Superior temporal gyrus (tissue), 1 donor: ENCODE data around the gene MARCHF10.

Source experiments
- DNase-seq: peaks from one replicate; pipeline ENCODE4 v3.0.0-alpha.2; 2016; ENCODE audit errors: extremely low spot score

Gene MARCHF10

DNA sequence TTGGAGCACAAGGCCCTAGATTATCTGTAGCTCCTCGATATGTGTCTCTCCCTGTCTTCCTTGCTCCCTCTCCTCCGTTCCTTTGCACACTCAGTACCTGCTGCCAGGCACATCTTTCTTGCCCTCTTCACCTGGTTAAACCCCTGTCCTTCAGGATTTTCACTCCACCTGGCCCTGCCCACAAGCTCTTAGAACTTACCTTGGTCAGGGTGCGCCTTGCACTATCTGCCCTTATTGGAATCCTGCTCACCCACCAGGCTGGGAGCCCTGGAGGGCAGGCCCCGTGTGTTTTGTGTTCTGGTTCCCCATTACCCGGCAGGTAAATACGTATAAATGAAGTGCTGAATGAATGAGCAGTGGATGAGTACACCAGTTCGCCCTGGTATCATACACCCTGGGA, 54.6 kb downstream of the MARCHF10 start:
- DNase-seq, result no peak

DNA sequence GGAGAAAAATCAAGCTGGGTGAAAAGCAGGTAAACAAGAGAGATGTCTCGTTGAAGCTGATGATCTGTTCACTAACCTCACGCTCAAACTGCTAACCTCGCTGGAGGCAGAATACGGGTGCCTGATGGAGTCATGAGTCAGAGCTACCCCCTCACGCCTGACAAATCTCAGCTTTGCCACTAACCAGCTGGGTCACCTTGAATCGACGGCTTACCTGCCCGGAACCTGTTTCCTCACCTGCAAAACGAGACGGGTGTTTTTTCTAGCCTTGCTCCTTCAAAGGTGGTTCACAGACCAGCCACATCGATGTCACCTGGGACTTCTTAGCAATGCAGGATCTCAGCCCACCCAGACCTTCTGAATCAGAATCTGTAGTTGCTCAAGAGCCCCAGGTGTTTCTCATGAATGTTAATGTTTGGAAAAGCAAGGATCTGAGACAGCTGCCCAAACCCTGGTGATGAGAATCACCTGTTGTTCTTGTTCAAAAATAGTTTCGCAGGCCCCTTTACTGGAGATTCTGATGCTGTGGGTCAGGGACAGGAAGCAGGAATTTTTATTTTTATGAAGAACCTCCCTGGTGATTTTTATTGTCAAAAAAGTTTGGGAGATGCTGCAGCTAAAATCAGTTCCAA, 56.9 kb downstream of the MARCHF10 start:
- no peak for DNase-seq

DNA sequence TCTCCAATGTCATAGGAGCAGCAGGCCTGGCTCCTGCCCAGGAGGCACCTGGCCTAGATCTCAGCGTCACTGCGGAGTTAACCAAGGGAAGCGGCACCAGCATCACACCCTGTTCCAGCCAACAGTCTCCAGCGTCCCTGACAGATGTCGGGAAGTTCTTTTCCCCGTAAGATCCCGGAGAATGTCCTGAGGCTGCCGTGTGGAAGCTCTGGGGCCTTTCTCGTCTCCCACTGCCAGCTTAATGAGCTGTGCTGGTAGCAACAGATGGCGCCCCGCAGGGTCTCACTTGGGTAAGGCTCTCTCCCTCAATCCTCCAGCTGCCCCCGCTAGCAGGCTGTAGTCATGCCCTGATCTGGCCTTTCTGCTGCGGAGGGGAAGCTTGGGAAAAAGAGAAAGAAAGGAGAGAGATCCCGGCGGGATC, 57.5 kb downstream of the MARCHF10 start:
- no peak for DNase-seq

DNA sequence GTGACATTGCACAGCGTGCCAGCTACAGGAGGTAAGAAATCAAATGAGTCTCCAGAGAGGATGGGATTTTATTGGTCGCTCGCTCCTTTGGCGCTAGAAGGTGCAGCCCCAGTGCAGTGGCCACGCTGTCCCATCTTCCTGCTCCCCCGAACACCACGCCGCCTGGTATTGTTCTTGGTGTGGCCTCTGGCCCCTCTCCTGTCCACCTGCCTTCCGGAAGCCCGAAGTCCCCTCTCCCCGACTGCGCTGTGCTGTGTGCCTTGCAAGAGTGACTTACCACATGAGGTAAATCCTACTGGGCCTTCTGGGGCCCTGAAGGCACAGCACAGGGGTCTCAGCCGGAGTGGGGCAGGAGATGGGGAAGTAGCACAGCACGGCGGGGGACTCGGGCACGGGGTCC, 58.2 kb downstream of the MARCHF10 start:
- DNase-seq, result no peak

DNA sequence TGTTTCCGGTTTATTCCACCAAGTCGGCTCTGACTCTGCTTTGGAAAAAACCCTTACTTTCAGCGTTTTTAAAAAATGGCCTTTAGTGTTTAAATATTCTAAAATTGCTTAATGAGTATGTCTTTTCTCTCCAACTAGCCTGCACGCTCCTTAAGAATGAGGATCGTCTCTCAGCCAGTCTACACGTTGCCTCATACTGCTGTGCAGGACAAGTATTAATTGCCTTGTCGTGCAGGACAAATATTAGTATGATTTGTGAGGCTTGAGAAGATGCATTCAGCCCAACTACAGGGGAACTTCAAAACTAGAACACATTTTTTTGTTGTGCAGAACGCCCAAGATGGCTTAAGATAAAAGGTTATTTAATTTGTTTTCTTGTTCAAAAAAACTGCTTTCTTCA, 61.2 kb downstream of the MARCHF10 start:
- no peak for DNase-seq

DNA sequence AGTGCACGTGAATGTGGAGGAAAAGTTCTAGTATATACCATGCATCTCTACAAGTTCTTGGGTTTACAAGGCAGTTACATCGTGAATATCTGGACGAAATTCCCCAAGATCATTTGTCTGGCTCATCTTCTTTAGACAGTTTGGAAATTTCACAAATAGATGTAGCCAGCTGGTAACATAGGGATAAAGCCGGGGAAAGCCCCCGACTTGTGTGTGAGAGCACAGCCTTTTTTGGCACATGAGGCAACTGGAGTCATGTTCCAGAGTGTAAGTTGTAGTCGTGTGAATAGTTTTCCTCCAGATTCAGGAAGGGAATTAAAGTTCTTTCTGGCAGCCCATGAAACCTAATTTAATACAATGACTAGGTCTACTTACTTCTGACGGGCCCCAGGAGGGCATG, 62.3 kb downstream of the MARCHF10 start:
- no peak for DNase-seq

DNA sequence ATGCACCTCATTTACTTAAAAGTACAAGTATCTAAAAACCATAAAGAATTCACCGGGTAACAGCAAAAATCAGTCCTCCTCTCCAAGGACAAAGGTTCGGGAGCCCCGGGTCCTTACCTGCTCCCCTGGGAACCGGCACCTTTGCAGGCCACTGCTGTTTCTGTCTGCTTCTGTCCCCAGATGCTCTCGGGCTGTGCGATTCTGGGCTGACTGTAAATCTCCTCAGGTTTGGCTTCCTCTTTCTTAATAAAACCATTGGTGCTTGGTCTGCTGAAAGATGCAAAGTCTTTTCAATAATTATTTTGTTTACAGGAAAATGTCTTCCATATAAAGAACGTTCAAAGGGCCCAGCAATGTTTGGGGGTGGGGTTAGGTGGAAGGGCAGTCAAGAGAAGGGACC, 63.9 kb downstream of the MARCHF10 start:
- DNase-seq, result no peak

DNA sequence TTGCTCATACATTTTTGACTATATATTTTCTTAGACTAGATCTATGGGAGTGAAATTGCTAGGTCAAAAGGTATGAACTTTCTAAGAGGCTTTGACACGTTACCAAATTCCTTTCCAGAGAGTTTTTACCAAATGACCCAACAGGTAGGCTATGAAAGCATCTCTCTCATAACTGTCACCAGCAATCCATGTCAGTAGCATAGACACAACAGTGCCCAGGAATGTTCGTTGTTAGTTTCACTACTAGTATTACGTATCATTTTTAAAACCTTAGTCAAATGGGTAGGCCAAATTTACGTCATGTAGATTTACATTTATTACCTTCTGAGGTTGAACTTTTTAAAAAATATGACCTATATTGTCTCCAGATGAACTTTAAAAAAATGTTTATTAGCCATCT, 66.8 kb downstream of the MARCHF10 start:
- no peak for DNase-seq

DNA sequence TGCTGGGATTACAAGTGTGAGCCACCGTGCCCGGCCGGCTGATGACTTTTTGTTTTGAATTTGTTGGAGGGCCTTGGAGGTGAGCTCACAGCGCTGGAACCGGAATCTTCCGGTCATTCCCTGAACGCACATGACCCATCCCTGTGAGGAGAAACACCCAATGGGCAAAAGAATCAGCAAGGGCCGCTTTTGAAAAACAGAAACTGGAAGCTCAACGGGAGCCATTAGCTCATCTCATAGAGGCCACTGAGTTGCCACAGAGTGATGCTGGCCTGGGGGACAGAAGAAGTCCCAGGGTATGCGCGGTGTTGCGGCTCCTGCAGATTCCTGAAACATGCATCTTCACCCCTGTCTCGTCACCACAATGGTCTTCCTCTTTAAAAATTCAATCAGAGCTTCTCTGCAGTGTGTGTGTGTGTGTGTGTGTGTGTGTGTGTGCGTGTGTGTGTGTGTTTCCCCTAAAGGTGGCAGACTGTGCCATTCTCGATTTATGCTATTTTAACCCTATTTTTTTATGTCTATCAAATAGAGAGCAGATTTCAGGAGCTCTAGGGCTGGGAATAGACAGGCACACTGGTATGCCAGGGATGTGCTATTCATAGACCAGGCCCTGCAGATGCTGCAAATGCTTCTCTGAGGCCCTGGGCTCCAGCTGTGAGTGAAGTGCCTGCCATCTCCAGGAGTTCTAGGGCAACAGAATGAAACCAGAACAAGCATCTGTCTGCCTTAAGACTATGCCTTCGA, 68.3 kb downstream of the MARCHF10 start:
- DNase-seq, result no peak

DNA sequence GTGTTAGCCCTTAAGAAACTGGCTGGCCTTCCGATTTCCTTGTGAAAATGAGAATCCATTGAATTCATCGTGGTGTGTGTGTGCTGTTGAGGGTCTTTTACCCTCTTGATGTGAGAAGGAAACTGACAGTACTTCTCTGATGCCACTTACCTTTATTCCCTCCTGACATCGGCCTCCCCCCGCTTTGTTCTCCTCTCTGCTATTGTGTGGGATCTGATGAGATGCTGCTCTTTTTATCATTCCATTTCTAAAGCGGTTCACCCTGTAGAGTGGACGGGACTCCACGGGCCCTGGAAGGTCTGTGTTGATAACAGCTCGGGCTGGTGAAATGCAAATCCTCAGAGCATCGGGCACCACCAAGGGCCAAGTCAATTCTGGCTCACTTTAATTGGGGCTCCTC, 69.8 kb downstream of the MARCHF10 start:
- DNase-seq, result no peak

DNA sequence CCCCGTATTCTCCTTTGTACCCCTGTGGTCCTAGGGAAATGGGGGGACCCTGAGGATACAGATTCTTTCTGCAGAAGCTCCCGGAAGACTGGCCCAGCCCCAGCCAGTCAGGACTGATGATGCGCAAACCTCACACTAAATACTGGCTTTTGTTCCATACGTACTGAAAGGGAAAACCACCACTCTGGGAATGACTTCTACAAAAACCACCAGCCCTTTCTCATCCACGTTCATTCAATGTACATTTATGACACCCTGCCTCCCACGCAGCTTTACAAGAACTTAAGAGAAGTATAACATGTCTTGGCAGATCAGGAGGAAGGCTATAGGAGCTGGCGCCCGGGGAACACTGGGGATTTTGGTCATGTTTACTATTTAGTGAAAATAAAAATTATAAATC, 70.6 kb downstream of the MARCHF10 start:
- no peak for DNase-seq

DNA sequence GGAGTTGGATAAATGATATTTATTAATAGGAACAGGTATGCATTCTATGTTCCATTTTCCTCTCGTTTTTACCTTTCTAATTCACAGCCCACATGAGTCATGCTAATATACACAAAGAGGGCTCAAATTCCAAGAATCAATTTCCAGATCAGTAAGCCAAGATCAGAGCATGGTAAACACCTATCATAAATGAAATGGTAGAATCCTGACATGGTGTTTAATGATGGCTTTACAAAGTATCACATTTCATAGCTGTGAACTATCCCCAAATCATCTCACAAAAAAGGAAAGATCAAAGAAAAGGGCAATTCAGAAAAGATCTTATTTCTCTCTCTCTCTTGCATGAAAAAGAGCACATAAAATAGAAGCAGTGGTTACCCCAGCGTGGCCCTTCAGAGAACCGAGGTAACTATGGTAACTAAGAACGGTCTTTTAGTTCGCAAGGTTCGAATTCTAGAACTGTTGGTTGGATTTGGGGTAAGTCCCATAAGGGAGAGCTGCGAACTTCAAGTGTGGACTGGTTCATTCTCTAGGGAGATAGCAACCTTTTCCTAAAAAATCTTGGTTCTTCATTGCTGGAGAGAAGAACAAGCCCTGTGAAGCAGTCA, 73.0 kb downstream of the MARCHF10 start:
- no peak for DNase-seq

DNA sequence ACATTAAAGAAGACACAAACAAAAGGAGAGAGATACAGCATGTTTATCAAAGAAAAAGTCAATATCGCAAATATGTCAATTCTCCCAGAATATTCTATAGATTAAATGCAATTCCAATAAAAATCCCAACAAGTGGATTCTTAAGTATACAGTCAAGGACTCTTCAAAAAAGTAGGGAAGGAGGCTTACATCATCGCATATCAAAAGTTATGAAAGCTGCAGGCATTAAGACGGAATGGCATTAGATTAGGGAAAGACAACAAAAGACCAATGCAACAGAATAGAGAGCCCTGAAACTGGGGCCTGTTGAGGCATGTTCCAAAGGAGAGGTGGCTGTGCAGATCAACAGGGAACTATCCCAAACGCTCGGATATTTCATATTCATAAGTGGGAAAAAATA, 76.0 kb downstream of the MARCHF10 start:
- DNase-seq, result no peak

DNA sequence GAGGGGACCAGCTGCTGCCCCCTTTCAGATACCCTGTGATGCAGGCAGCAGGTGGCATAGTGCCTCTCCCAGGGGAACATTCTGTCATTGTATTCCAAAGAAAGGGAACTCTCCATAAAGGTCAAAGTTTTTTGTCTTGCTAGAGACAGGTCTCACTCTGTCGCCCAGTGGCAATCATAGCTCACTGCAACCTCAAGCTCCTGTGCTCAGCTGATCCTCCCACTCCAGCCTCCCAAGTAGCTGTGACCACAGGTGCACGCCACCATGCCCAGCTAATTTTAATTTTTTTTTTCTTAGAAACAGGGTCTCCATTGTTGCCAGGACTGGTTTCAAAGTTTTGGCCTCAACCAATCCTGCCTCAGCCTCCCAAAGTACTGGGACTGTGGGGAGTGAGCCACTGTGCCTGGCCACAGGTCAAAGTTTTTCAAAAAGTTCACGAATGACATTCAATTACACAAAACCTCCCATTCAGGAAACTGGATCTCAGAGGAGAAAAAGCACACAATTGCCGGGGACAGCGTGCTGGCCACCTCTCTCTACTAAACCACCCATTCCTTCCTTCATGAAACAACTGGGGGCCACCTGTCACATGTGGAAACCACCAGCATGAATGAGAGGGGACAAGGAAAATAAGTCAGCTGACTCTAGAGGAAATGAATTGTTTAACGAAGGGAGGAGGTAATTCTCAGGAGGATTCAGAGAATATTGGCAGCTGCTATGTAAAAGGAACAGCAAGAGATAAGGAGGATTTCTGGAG, 80.0 kb downstream of the MARCHF10 start:
- no peak for DNase-seq

DNA sequence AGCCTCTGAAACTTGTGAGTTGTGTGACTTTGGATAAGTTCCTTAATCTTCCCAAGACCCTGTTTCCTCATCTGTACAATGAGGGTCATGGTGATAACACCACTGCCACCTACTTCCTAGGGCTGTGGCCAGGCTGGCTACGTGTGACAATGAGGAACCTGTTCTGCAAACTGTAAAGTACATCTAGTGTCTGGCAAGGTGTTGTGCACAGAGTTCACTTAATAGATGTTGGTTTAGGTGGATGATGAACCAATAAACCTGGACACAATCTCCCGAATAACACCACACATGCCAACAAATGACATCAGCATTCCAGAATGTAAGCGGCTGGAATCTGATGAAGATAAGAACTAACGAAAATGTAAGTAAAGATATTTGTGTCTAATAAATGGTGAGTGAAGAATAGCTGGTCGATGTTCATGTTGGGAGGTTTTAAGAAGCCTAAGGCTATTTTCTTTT, 82.3 kb downstream of the MARCHF10 start:
- DNase-seq, result no peak

DNA sequence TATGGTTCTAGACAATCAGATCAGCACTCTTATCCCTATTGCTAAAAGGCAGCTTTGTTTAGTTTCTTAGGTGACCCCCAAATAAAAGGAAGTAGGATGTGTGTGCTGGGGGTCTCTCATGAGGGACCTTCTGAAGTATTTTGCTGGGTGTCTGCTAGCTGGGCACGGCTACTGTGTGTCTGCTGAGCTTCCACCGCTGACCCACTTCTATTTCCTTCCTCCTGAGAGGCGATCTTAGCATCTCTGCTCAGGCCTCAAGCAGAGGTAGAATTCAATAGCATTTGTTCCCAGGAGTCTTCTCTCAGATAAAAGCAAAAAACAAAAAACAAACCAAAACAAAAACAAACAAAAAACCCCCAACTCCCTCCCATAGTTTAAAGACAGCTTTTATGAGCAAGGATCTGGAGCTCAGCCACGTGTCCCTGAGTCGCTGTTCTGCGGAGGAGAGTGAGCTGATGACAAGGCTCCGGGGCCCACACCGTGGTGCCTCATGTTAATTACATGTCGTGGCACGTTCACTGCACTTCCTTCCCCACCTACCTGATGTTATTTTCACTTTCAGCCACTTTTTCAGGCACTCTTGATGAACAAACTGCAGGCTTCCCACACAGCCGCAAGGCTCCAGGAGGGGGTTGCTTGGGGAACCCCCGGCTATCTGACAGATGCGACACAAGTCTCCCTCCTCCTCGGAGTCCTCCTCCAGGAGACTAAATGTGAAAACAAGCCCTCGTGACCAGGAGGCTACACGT, 83.5 kb downstream of the MARCHF10 start:
- no peak for DNase-seq

DNA sequence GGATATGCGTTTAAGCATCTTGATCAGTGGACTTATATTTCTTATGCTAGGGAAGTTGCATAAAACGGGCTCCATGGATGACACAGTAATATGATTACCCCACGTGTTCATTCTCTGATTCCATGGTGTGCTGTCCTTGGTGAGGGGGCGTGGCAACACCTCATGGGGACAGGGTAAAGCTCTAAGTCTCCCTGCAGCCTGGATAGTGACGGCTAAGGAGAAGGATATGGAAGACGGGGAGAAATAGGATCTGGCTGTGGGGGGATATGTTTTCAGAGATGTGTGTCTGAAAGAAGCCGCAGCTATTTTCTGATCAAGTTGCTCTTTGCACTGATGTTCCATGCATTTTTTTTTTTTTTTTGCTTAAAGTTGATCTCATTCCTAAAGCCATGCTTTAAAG, 84.3 kb downstream of the MARCHF10 start:
- DNase-seq, result no peak

DNA sequence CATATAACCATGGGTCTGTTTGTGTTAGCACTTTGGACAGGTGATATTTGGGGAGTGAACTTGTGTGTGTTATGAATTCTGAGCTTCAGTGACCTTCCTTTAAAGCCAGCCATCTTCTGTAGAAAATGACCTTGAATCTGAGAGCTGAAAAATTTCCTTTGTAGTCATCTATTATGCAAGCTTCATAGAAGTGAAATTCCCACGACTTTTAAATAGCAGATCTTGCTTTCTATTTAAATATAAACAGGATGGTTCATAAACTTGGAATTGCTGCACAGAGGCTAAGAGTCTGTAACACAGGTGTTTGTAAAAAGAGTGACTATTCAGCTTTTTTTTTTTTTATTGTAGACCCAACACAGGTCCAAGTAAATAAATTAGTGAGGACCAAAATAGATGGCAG, 85.5 kb downstream of the MARCHF10 start:
- DNase-seq, result no peak

DNA sequence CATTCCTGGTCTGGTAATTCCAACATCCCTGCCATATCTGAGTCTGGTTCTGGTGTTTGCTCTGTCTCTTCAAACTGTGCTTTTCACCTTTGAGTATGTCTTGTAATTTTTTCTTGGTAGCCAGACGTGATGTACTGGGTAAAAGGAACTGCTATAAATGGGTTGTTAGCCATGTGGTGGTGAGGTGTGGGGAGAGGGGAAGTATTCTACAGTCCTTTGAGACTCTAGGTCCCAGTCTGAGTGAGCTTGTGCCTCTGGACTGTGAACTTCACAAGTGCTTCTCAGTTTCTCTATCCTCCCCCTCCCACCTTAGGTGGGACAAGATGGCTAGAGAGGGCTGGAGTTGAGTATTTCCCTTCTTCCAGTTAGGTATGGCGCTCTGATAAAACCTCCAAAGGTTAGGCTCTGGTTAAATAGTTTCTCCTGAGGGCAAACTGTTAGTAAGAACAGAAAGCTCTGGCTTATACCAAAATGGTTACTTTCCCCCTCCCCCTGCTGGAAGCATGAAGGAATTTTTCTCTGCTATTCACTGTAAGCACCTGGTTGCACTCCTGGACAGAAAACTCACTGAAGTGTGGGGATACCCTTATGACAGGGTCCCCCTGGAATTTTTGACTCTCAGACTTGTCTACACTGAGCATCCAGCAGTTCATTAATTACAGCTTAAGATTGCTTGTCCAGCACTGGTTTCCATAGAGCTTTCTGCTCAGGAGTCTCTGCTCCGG, 87.8 kb downstream of the MARCHF10 start:
- DNase-seq, result no peak

DNA sequence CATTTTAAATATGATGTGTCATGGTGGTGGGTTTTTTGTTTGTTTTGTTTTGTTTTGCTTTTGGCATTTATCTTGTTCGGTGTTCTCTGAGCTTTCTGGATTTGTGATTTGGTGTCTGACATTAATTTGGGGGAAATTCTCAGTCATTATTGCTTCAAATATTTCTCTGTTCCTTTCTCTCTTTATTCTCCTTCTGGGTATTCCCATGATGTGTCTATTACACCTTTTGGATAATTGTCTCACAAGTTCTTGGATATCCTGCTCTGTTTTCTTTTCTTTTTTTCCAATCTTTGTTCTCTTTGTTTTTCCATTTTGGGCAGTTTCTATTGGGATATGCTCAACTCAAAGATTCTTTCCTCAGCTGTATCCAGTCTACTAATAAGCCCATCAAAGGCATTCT, 88.5 kb downstream of the MARCHF10 start:
- no peak for DNase-seq

DNA sequence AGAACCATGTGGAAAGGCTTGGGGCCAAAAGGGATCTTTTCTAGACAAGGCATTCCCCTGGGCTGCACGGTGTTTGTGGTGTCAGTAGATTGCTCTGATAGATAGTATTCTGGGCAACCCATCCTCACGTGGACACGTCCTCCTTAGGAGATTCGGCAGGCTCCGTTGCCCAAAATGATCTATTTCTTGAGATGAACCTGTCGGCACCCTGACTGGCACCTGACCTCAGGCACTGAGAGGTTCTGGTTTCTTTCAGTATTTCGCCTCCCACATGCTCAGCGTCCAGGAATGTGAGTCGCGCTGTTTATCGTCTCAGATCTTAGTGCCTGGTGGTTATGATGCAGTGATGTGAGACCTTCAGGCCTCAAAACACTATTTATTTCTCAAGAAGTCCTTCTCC, 89.7 kb downstream of the MARCHF10 start:
- no peak for DNase-seq
